ENCODE results near the gene PRKCH.

Gene PRKCH

GRCh38 chr14:61429316-61429715 is 107.9 kb downstream of the PRKCH start:
- no peak for DNase-seq (ENCODE audit: low read depth in 2 of 2)

- no peak for DNase-seq (ENCODE audit: low read depth in 2 of 2)
These were observed 108.8 kb downstream of the PRKCH start for GRCh38 chr14:61430066-61430757.

GRCh38 chr14:61433169-61433568 is 111.8 kb downstream of the PRKCH start:
- no peak for DNase-seq (ENCODE audit: low read depth in 2 of 2)

- DNase-seq (ENCODE audit: low read depth in 2 of 2): no peak
These were observed 112.4 kb downstream of the PRKCH start for GRCh38 chr14:61433828-61434227.

GRCh38 chr14:61434311-61434710 is 112.9 kb downstream of the PRKCH start:
- DNase-seq (ENCODE audit: low read depth in 2 of 2): no peak

- DNase-seq (ENCODE audit: low read depth in 2 of 2): no peak
These were observed 114.4 kb downstream of the PRKCH start for GRCh38 chr14:61435563-61436337.

- no peak for DNase-seq (ENCODE audit: low read depth in 2 of 2)
These were observed 116.0 kb downstream of the PRKCH start for GRCh38 chr14:61437381-61437780.

- no peak for DNase-seq (ENCODE audit: low read depth in 2 of 2)
These were observed 116.7 kb downstream of the PRKCH start for GRCh38 chr14:61438036-61438435.

- DNase-seq (ENCODE audit: low read depth in 2 of 2): no peak
These were observed 117.1 kb downstream of the PRKCH start for GRCh38 chr14:61438497-61438859.

GRCh38 chr14:61438860-61439765 is 117.7 kb downstream of the PRKCH start:
- DNase-seq (ENCODE audit: low read depth in 2 of 2): no peak

GRCh38 chr14:61439779-61440418 is 118.5 kb downstream of the PRKCH start:
- DNase-seq (ENCODE audit: low read depth in 2 of 2): no peak

GRCh38 chr14:61443481-61443880 is 122.1 kb downstream of the PRKCH start:
- DNase-seq (ENCODE audit: low read depth in 2 of 2): no peak

- peak in 1 of 2 experiments; percentile 56 for DNase-seq (ENCODE audit: low read depth in 2 of 2)
These were observed 122.9 kb downstream of the PRKCH start for GRCh38 chr14:61444215-61444768.

- DNase-seq (ENCODE audit: low read depth in 2 of 2): no peak
These were observed 130.1 kb downstream of the PRKCH start for GRCh38 chr14:61451491-61451890.

GRCh38 chr14:61451891-61452400 is 130.6 kb downstream of the PRKCH start:
- DNase-seq (ENCODE audit: low read depth in 2 of 2): no peak

GRCh38 chr14:61452452-61452851 is 131.1 kb downstream of the PRKCH start:
- DNase-seq (ENCODE audit: low read depth in 2 of 2): peak in 1 of 2 experiments; percentile 30

- no peak for DNase-seq (ENCODE audit: low read depth in 2 of 2)
These were observed 131.9 kb downstream of the PRKCH start for GRCh38 chr14:61453103-61453767.

GRCh38 chr14:61454545-61454944 is 133.2 kb downstream of the PRKCH start:
- no peak for DNase-seq (ENCODE audit: low read depth in 2 of 2)

GRCh38 chr14:61455351-61455750 is 134.0 kb downstream of the PRKCH start:
- no peak for DNase-seq (ENCODE audit: low read depth in 2 of 2)

- peak; percentile 70 to 81 for DNase-seq (ENCODE audit: low read depth in 2 of 2)
These were observed 135.3 kb downstream of the PRKCH start for GRCh38 chr14:61456720-61457119.

GRCh38 chr14:61458766-61459165 is 137.4 kb downstream of the PRKCH start:
- no peak for DNase-seq (ENCODE audit: low read depth in 2 of 2)
